G401 (cell line): ENCODE data around the gene ZMAT3. TPM values are rescaled to one million over a fixed set of nuclear protein-coding genes. Genes with fewer than 3 reads are reported as not detected.

Source experiments
- DNase-seq: peaks from one replicate; pipeline ENCODE4 v3.0.0-alpha.2; 2015; ENCODE audit warnings: low spot score
- in situ Hi-C: cut with HindIII; loops from 2 replicates; pipeline ENCODE4 v1.10.0; 2016; ENCODE audit warnings: low sequenced_read_pairs, mixed read lengths
- total RNA-seq: library from RNA; depleted of rRNA; stranded (reverse); fragments of >200 nt; shearing (Covaris generic); gene quantifications from 2 replicates; pipeline ENCODE4 v1.2.3, GENCODE V29; 2014; rRNA removed

ZMAT3 gene
- total RNA-seq, 1 experiment from 2014 or later = 7.1 TPM

GRCh38 chr3:178971614-178972013 lies 100.0 kb downstream of the ZMAT3 start:
- in situ Hi-C loops = no loop called here
- DNase-seq = no peak

- DNase-seq = no peak
- in situ Hi-C loops = no loop called here
Observed at GRCh38 chr3:178969004-178969700, 102.5 kb downstream of the ZMAT3 start.

Other genes with a start within 250 kb of the ZMAT3 start
- gene PIK3CA, start 76.5 kb upstream of the ZMAT3 start, total RNA-seq = 11.9 TPM in 2 replicates
- 0.10 and 0.86 TPM in 2 replicates for gene KCNMB3, start 179.3 kb upstream of the ZMAT3 start, total RNA-seq